Memory B cell (primary cell): ENCODE results near the gene PCNA.

Experiments used
- ATAC-seq: fragments of 150-1000 bp; cut with Tn5 transposase; 2 replicates; pipeline ENCODE4 v1.10.0; 2021; ENCODE audit warnings: low read depth, mild to moderate bottlenecking, moderate library complexity
- DNase-seq, 2 donors: peaks; one replicate each; pipeline ENCODE4 v3.0.0; 2022; ENCODE audit warnings: low spot score in 2 of 2
- H3K27ac Mint-ChIP-seq: one replicate; pipeline ENCODE4 v1.8.0; 2022; ENCODE audit warnings: mild to moderate bottlenecking, moderate library complexity, mixed read lengths
- H3K27me3 Mint-ChIP-seq: one replicate; pipeline ENCODE4 v1.8.0; 2022; ENCODE audit warnings: mixed read lengths
- H3K36me3 Mint-ChIP-seq: one replicate; pipeline ENCODE4 v1.8.0; 2022; ENCODE audit warnings: mild to moderate bottlenecking, mixed read lengths
- H3K4me1 Mint-ChIP-seq: one replicate; pipeline ENCODE4 v1.8.0; 2022; ENCODE audit warnings: mixed read lengths
- H3K4me3 Mint-ChIP-seq: one replicate; pipeline ENCODE4 v1.8.0; 2022; ENCODE audit warnings: mild to moderate bottlenecking, moderate library complexity, mixed read lengths
- H3K9me3 Mint-ChIP-seq: one replicate; pipeline ENCODE4 v1.8.0; 2022; ENCODE audit warnings: mixed read lengths

Gene PCNA

GRCh38 chr20:5150226-5151076, 30.7 kb upstream of the PCNA start:
- Mint-ChIP-seq H3K4me3 (no peak overlapping the region), H3K27ac (no peak overlapping the region), H3K36me3 (peaks cover 22% of the 10 kb centered on the region), H3K9me3 (no peaks in the 10 kb centered on the region), H3K27me3 (no peaks in the 10 kb centered on the region), H3K4me1 (peaks cover 37% of the 10 kb centered on the region)
- DNase-seq (no peak), ATAC-seq (no peak)

GRCh38 chr20:5149892-5150225, 30.1 kb upstream of the PCNA start:
- Mint-ChIP-seq H3K4me1 (peaks cover 37% of the 10 kb centered on the region), H3K9me3 (no peaks in the 10 kb centered on the region), H3K4me3 (no peak overlapping the region), H3K36me3 (peaks cover 24% of the 10 kb centered on the region), H3K27ac (no peak overlapping the region), H3K27me3 (no peaks in the 10 kb centered on the region)
- ATAC-seq (no peak), DNase-seq (no peak)

GRCh38 chr20:5148581-5148980, 28.8 kb upstream of the PCNA start:
- no peaks in the 10 kb centered on the region for H3K9me3 Mint-ChIP-seq
- ATAC-seq (no peak), DNase-seq (no peak)
- no peaks in the 10 kb centered on the region for H3K27me3 Mint-ChIP-seq
- H3K4me3 Mint-ChIP-seq = no peak overlapping the region
- H3K27ac Mint-ChIP-seq = no peak overlapping the region
- H3K4me1 Mint-ChIP-seq = peaks cover 42% of the 10 kb centered on the region
- peaks cover 20% of the 10 kb centered on the region for H3K36me3 Mint-ChIP-seq

- DNase-seq (no peak), ATAC-seq (peak; percentile 41)
- no peaks in the 10 kb centered on the region for H3K27me3 Mint-ChIP-seq
- peaks cover 18% of the 10 kb centered on the region for H3K36me3 Mint-ChIP-seq
- H3K4me1 Mint-ChIP-seq = peaks cover 45% of the 10 kb centered on the region
- H3K9me3 Mint-ChIP-seq = no peaks in the 10 kb centered on the region
- H3K4me3 Mint-ChIP-seq = no peak overlapping the region
- H3K27ac Mint-ChIP-seq = peak overlapping the region; percentile 12
Measured at GRCh38 chr20:5146871-5147592, 27.3 kb upstream of the PCNA start.

GRCh38 chr20:5146099-5146668, 26.4 kb upstream of the PCNA start:
- DNase-seq (no peak), ATAC-seq (no peak)
- Mint-ChIP-seq H3K4me1 (peaks cover 49% of the 10 kb centered on the region), H3K27me3 (no peaks in the 10 kb centered on the region), H3K9me3 (no peaks in the 10 kb centered on the region), H3K4me3 (no peak overlapping the region), H3K36me3 (peaks cover 18% of the 10 kb centered on the region), H3K27ac (peak overlapping the region; percentile 2)

GRCh38 chr20:5145365-5146098, 25.8 kb upstream of the PCNA start:
- ATAC-seq (no peak), DNase-seq (no peak)
- Mint-ChIP-seq H3K27me3 (no peaks in the 10 kb centered on the region), H3K9me3 (no peaks in the 10 kb centered on the region), H3K27ac (peak overlapping the region; percentile 42), H3K4me3 (no peak overlapping the region), H3K4me1 (peaks cover 52% of the 10 kb centered on the region), H3K36me3 (peaks cover 18% of the 10 kb centered on the region)

- ATAC-seq (no peak), DNase-seq (no peak)
- Mint-ChIP-seq H3K9me3 (no peaks in the 10 kb centered on the region), H3K27me3 (no peaks in the 10 kb centered on the region), H3K36me3 (peaks cover 21% of the 10 kb centered on the region), H3K4me3 (no peak overlapping the region), H3K4me1 (peaks cover 58% of the 10 kb centered on the region), H3K27ac (peak overlapping the region; percentile 65)
Measured at GRCh38 chr20:5143851-5144250, 24.1 kb upstream of the PCNA start.

GRCh38 chr20:5141615-5142014, 21.9 kb upstream of the PCNA start:
- no peaks in the 10 kb centered on the region for H3K9me3 Mint-ChIP-seq
- H3K27ac Mint-ChIP-seq = peak overlapping the region; percentile 75
- H3K27me3 Mint-ChIP-seq = no peaks in the 10 kb centered on the region
- peaks cover 47% of the 10 kb centered on the region for H3K4me1 Mint-ChIP-seq
- H3K4me3 Mint-ChIP-seq = no peak overlapping the region
- DNase-seq = no peak
- ATAC-seq = no peak
- peaks cover 15% of the 10 kb centered on the region for H3K36me3 Mint-ChIP-seq

GRCh38 chr20:5140195-5140594, 20.4 kb upstream of the PCNA start:
- ATAC-seq (no peak), DNase-seq (no peak)
- Mint-ChIP-seq H3K4me3 (no peak overlapping the region), H3K27me3 (no peaks in the 10 kb centered on the region), H3K9me3 (no peaks in the 10 kb centered on the region), H3K4me1 (peaks cover 49% of the 10 kb centered on the region), H3K36me3 (peaks cover 12% of the 10 kb centered on the region), H3K27ac (no peak overlapping the region)

GRCh38 chr20:5136096-5136495, 16.3 kb upstream of the PCNA start:
- Mint-ChIP-seq H3K36me3 (peaks cover 8% of the 10 kb centered on the region), H3K4me1 (peaks cover 32% of the 10 kb centered on the region), H3K9me3 (no peaks in the 10 kb centered on the region), H3K27me3 (no peaks in the 10 kb centered on the region), H3K4me3 (no peak overlapping the region), H3K27ac (no peak overlapping the region)
- no peak for ATAC-seq
- no peak for DNase-seq

GRCh38 chr20:5135363-5136012, 15.7 kb upstream of the PCNA start:
- peaks cover 28% of the 10 kb centered on the region for H3K4me1 Mint-ChIP-seq
- H3K27ac Mint-ChIP-seq = no peak overlapping the region
- H3K27me3 Mint-ChIP-seq = no peaks in the 10 kb centered on the region
- peaks cover 8% of the 10 kb centered on the region for H3K36me3 Mint-ChIP-seq
- ATAC-seq (peak; percentile 35), DNase-seq (no peak)
- H3K4me3 Mint-ChIP-seq = no peak overlapping the region
- no peaks in the 10 kb centered on the region for H3K9me3 Mint-ChIP-seq

GRCh38 chr20:5133998-5134397, 14.2 kb upstream of the PCNA start:
- Mint-ChIP-seq H3K4me1 (peaks cover 20% of the 10 kb centered on the region), H3K27ac (no peak overlapping the region), H3K27me3 (no peaks in the 10 kb centered on the region), H3K36me3 (peaks cover 5% of the 10 kb centered on the region), H3K9me3 (no peaks in the 10 kb centered on the region), H3K4me3 (no peak overlapping the region)
- no peak for DNase-seq
- ATAC-seq = no peak

- peaks cover 2% of the 10 kb centered on the region for H3K36me3 Mint-ChIP-seq
- H3K4me3 Mint-ChIP-seq = no peak overlapping the region
- no peaks in the 10 kb centered on the region for H3K27me3 Mint-ChIP-seq
- ATAC-seq = no peak
- DNase-seq = no peak
- no peak overlapping the region for H3K27ac Mint-ChIP-seq
- H3K4me1 Mint-ChIP-seq = peaks cover 29% of the 10 kb centered on the region
- no peaks in the 10 kb centered on the region for H3K9me3 Mint-ChIP-seq
Measured at GRCh38 chr20:5131502-5131901, 11.7 kb upstream of the PCNA start.
